Activated CD8-positive, alpha-beta memory T cell treated with anti-CD3 and anti-CD28 coated beads, Interleukin-2, amount 50 U/mL, for 24 hours (primary cell): ENCODE data around the gene SNX30.
A peak's percentile ranks its signal among the peaks of the same experiment; 100 is the strongest.

ENCODE experiments used
- DNase-seq: peaks from one replicate; pipeline ENCODE4 v3.0.0-alpha.2; 2020; ENCODE audit errors: extremely low read depth

The SNX30 gene

DNA sequence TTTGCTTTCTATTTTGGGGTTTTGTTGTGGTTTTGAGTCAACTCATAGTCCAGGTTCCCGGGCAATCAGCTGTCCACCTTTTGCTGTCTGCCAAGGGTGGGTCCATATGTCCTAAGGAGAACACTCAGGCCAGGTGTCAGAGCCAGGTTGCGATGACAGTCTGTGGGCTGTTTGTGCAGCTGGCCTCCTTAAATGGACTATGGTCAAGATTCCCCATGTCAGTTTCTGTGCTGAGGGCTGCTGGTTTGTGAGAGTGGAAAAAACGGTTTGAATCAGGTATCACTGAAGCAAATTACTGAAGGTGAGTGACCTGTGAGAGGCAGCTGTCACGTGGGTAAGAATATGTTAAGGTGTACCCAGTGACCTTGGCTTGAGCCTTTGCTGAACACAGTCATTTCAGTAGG, 33.0 kb downstream of the SNX30 start:
- DNase-seq: no peak

DNA sequence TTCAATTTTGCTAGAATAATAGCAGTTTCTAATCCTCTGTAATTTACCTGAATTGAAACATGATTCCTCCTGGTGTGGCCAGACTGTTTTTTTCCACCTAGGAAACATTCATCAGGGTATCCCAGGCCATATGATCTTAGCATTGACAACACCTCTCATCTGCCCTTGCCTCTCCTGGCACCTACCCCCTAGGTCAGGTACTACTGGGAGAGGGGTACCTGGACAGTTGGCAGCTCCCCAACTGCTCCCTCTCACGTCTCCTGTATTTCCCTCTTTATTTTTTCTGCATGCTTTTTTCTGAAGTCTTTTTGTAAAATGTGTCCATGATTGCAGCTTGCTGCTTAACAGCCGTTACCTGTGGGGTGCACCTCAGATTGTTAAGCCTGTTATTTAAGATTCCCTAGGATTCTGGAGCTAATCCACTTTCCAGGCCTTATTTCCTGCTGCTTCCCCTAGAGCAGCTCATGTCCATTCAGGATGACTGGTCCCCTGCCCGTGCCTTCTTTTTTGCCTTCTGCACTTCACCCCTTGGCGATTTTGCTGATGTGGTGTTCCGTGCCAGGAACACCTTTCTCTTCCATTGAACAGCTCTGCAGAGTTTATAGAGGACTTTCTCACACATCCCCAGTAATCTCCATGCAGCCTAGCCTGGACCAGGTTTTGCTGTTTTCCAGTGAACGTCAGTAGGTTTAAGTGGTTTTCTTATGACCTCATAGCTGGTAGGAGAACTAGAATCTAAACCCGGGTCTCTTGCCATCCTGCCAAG, 33.6 kb downstream of the SNX30 start:
- DNase-seq: no peak

DNA sequence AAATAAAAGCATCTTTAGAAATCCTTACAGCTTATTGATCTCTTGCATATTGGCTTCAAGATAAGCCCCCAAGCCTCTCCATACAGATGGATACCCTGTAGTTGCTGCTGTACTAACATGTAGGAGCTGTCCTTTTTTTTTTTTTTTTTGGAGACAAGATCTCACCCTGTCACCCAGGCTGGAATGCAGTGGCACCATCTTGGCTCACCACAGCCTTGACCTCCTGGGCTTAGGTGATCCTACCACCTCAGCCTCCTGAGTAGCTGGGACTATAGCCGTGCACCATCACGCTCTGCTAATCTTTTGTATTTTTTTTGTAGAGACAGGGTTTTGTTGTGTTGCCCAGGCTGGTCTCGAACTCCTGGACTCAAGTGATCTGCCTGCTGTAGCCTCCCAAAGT, 35.4 kb downstream of the SNX30 start:
- no peak for DNase-seq

DNA sequence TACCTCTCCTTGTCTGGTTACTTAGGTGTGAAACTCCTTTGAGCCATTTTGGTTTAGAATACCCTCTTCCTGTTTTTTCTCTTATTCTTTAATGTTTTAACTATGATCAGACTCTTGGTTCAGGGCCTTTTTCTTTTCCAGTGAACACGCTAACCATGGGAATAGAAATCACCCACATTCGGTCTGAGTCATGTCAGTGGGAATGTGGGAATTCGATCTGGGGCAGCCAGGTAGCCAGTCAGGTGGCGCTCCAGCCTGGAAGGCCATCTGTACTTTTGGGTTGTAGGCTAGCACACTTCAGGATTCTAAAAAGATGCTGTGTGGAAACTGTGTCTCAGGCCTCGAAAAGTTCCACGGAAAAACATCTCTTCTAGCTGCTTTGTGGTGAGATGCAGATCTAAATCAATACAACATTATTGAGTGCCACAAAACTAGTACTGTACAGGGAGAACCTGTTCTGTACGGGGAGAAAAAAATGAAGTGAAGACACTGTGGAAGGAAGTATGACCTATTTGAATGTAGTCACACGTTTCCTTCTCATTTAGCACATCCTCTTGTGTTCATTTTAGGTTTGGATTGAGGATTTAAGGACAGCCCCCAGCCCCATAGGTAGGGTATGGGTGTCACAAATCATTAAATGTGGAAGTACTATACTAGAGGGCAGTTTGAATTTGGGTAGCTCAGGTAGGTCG, 36.4 kb downstream of the SNX30 start:
- no peak for DNase-seq

GRCh38 chr9:112787978-112788377, 37.4 kb downstream of the SNX30 start:
- no peak for DNase-seq

DNA sequence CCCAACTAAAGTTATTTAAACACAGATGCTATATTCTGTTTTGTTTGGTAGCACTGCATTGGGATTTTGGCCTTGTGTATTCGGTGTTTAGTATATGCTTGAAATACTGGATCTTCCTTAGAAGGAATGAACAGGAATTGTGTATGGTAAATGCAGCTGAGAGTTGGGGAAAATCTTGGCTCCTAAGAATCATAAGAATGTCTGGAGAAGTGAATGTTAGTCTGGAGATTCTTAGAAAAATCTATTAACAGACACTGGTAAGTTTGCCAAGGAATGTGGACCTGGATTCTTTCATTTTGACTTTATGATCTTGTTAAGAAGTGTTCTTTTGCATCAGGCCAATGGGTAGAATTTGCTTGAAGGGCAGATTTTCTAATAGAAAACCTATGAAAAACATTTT, 38.9 kb downstream of the SNX30 start:
- no peak for DNase-seq

- no peak for DNase-seq
Measured at GRCh38 chr9:112789891-112790774, 39.6 kb downstream of the SNX30 start.

GRCh38 chr9:112792670-112793069, 42.1 kb downstream of the SNX30 start:
- DNase-seq: no peak

- peak; percentile 55 for DNase-seq
Measured at GRCh38 chr9:112793213-112793810, 42.8 kb downstream of the SNX30 start.

DNA sequence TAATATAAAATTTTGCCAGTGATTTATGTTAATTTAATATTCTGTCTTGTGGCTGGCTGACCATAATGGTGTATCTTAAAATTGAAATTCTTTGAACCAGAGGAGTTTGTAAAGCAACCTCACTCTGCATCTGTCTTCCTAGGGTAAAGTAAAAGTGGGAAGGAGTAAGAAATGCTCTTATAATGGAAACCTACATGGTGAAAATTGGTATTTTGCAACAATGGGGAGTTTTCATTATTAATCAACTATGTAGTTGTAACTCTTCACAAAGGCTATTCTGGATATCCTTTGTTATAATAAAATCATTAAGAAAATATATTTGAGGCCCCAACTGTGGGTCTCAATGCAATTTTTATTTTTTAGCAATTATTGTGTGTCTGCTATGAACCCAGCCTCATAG, 44.2 kb downstream of the SNX30 start:
- no peak for DNase-seq

- no peak for DNase-seq
Measured at GRCh38 chr9:112795921-112796320, 45.4 kb downstream of the SNX30 start.

- no peak for DNase-seq
Measured at GRCh38 chr9:112796485-112796884, 45.9 kb downstream of the SNX30 start.

DNA sequence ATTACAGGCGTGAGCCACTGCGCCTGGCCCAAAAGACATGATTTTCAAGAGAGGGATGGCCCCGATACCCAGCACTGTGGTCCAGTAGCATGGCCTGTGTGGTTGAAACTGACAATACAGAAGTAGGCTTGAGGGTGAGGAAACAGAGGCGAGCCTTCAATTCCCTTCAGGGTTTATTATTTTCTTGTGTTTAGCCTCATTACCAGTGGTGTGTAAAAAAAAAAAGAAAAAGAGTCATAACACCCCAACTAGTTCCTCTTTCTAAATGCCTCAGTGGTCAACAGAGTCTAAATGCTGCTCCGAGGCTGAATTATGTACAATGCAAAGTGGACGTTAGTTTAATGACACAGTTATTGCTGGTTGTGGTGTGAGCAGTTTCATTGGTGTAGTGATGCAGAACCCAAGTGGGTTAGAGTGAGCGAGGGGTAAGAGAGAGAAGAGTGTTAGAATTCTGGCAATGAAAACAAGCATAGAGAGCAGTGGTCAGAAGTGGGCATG, 58.8 kb downstream of the SNX30 start:
- no peak for DNase-seq

- no peak for DNase-seq
Measured at GRCh38 chr9:112809906-112810305, 59.3 kb downstream of the SNX30 start.

- DNase-seq: no peak
Measured at GRCh38 chr9:112810696-112811490, 60.3 kb downstream of the SNX30 start.

- DNase-seq: no peak
Measured at GRCh38 chr9:112811518-112811917, 61.0 kb downstream of the SNX30 start.

GRCh38 chr9:112815868-112816267, 65.3 kb downstream of the SNX30 start:
- no peak for DNase-seq

- no peak for DNase-seq
Measured at GRCh38 chr9:112817860-112818203, 67.3 kb downstream of the SNX30 start.

GRCh38 chr9:112819635-112820496, 69.3 kb downstream of the SNX30 start:
- no peak for DNase-seq

DNA sequence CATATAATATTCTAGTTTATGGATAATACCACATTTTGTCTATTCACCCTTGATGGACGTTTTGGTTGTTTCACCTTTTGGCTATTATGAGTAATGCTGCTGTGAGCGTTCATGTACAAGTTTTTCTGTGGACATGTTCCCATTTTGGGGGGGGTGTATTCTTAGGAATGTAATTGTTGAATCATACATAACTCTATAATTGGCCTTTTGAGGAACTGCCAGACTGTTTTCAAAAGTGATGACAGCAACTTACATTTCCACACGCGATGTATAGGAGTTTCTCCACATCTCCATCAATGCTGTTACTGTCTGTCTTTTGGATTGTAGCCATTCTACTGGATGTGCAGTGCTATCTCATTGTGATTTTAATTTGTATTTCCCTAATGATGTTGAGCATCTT, 70.3 kb downstream of the SNX30 start:
- no peak for DNase-seq
